ENCODE measurements around the gene FAM210B. TPM values are rescaled to one million over a fixed set of nuclear protein-coding genes. Genes with fewer than 3 reads are reported as not detected.

Gene FAM210B
- total and polyA plus RNA-seq, 2 of the 13 experiments (the other 11 are each of a cell fraction or from before 2014, with no cell fraction given) = 75.9 to 107 TPM

DNA sequence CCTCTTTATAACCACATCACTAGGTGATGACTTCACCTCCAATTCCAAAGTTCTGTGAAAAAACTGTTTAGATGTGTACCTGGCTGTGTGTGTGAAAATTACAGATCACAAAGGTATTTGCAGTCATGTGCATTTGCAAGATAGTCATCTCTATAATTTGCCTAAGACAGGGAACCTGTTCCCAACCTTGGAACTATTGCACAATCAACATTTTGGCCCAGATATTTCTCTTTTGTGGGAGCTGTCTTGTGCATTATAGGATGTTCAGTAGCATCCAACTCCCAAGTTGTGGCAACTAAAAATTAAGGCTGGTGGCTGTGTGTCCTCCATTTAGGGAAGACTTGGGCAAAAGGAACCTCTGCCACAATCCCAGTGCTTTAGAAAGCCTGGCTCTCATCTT is 34.0 kb upstream of the FAM210B start:
- ChIA-PET POLR2A (no interaction called here), CTCF (ENCODE audit: low intra/inter-chr PET ratio, low total read pairs) (no interaction called here)
- BruUV-seq (replicated peaks) = no TSS peak
- H3K27me3 ChIP-seq (ENCODE audit: control insufficient read depth in 1 of 2, insufficient read depth in 2 of 2, low read length in 2 of 2) = peaks cover 0 to 5% of the 10 kb centered on the region in 2 experiments; a peak in 1 of 5 replicates
- no peaks in the 10 kb centered on the region for H3K36me3 ChIP-seq (replicated peaks in 1 of 2; ENCODE audit: control insufficient read depth in 1 of 2, insufficient read depth in 2 of 2, low read length in 2 of 2)
- no peak overlapping the region for H2AFZ ChIP-seq (ENCODE audit: low read length)
- no peaks in the 10 kb centered on the region for H3K9me3 ChIP-seq (ENCODE audit: low read length)
- DNase-seq (ENCODE audit: low spot score) (no peak), ATAC-seq (no peak), FAIRE-seq (no peak)
- H3K4me3 ChIP-seq (replicated peaks in 1 of 3; ENCODE audit: insufficient read depth in 1 of 3, low read depth in 2 of 3, low read length in 3 of 3) = no peak overlapping the region
- intact Hi-C loops (cut with micrococcal nuclease; ENCODE audit: unreplicated experiment) (no loop called here), in situ Hi-C loops (cut with HindIII; ENCODE audit: extremely low pct_ligation_motif_present, low pct_unique_long_range_greater_than_20kb) (no loop called here)
- no peak overlapping the region for H3K9ac ChIP-seq (ENCODE audit: insufficient read depth, low read depth, low read length)
- TF ChIP-seq CEBPB (IDR thresholded peaks at IDR 0.05; ENCODE audit: borderline replicate concordance, low read depth, low read length) (peak; percentile 95), ZNF343 (CRISPR knock-in tag; IDR thresholded peaks at IDR 0.05) (no peak), ZNF746 (CRISPR knock-in tag; IDR thresholded peaks at IDR 0.05) (no peak)
- H3K4me2 ChIP-seq (ENCODE audit: low read depth, low read length) = no peak overlapping the region
- H3K27ac ChIP-seq (ENCODE audit: extremely low read length, insufficient read depth, low read length) = no peak overlapping the region
- H3K79me2 ChIP-seq (ENCODE audit: insufficient read depth, low read length) = no peaks in the 10 kb centered on the region
- no peaks in the 10 kb centered on the region for H4K20me1 ChIP-seq (ENCODE audit: insufficient read depth, low read length)
- no peaks in the 10 kb centered on the region for H3K4me1 ChIP-seq (ENCODE audit: insufficient read depth, low read length)

DNA sequence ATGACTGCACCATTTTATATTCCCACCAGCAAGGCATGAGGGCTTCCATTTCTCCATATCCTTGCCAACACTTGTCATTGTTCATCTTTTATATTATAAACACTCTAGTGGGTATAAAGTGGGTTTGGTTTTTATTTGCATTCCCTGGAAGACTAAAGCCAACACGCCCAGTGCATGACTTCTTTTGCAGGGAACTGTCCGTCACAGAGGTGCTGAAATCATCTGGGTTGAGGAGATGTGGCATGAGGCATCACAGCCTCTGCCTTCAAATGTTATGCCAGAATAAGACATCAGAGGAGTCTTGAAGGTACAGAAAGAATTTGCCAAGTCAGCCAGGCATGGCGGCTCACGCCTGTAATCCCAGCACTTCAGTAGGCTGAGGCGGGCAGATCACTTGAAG is 29.9 kb upstream of the FAM210B start:
- Histone ChIP-seq H3K36me3 (replicated peaks in 1 of 2; ENCODE audit: control insufficient read depth in 1 of 2, insufficient read depth in 2 of 2, low read length in 2 of 2) (no peaks in the 10 kb centered on the region), H3K4me3 (replicated peaks in 1 of 3; ENCODE audit: insufficient read depth in 1 of 3, low read depth in 2 of 3, low read length in 3 of 3) (no peak overlapping the region), H3K4me2 (ENCODE audit: low read depth, low read length) (no peak overlapping the region), H2AFZ (ENCODE audit: low read length) (no peak overlapping the region), H3K9ac (ENCODE audit: insufficient read depth, low read depth, low read length) (no peak overlapping the region), H4K20me1 (ENCODE audit: insufficient read depth, low read length) (no peaks in the 10 kb centered on the region), H3K9me3 (ENCODE audit: low read length) (no peaks in the 10 kb centered on the region), H3K79me2 (ENCODE audit: insufficient read depth, low read length) (no peaks in the 10 kb centered on the region), H3K27ac (ENCODE audit: extremely low read length, insufficient read depth, low read length) (no peak overlapping the region), H3K27me3 (ENCODE audit: control insufficient read depth in 1 of 2, insufficient read depth in 2 of 2, low read length in 2 of 2) (peaks cover 0 to 5% of the 10 kb centered on the region in 2 experiments; a peak in 1 of 5 replicates), H3K4me1 (ENCODE audit: insufficient read depth, low read length) (no peaks in the 10 kb centered on the region)
- ChIA-PET CTCF (ENCODE audit: low intra/inter-chr PET ratio, low total read pairs) (no interaction called here), POLR2A (no interaction called here)
- in situ Hi-C loops (cut with HindIII; ENCODE audit: extremely low pct_ligation_motif_present, low pct_unique_long_range_greater_than_20kb) = no loop called here
- no peak for FAIRE-seq
- WGBS (ENCODE audit: low lambda C conversion rate) = 26% methylated on average over 5 of the region's 5 CpGs
- DNase-seq (ENCODE audit: low spot score) = peak; percentile 25
- BruUV-seq (replicated peaks) = no TSS peak
- intact Hi-C loops (cut with micrococcal nuclease; ENCODE audit: unreplicated experiment) = no loop called here
- no peak for ATAC-seq
- TF ChIP-seq ZNF777 (CRISPR knock-in tag; IDR thresholded peaks at IDR 0.05) = 0 out of 2 replicates have a peak, but pooled peaks have one; percentile 26
- TF ChIP-seq STAT5B (CRISPR knock-in tag; IDR thresholded peaks at IDR 0.05) = peak; percentile 52; the same call in 1 of the 2 replicates
- TF ChIP-seq, protein P1, sequence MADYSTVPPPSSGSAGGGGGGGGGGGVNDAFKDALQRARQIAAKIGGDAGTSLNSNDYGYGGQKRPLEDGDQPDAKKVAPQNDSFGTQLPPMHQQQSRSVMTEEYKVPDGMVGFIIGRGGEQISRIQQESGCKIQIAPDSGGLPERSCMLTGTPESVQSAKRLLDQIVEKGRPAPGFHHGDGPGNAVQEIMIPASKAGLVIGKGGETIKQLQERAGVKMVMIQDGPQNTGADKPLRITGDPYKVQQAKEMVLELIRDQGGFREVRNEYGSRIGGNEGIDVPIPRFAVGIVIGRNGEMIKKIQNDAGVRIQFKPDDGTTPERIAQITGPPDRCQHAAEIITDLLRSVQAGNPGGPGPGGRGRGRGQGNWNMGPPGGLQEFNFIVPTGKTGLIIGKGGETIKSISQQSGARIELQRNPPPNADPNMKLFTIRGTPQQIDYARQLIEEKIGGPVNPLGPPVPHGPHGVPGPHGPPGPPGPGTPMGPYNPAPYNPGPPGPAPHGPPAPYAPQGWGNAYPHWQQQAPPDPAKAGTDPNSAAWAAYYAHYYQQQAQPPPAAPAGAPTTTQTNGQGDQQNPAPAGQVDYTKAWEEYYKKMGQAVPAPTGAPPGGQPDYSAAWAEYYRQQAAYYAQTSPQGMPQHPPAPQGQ (CRISPR knock-in tag; IDR thresholded peaks at IDR 0.05; ENCODE audit: borderline replicate concordance) = no peak
- peak; percentile 75; the same call in 1 of the 2 replicates for TF ChIP-seq ZSCAN9 (CRISPR knock-in tag; IDR thresholded peaks at IDR 0.05; ENCODE audit: borderline replicate concordance)
- TF ChIP-seq ZNF432 (CRISPR knock-in tag; IDR thresholded peaks at IDR 0.05; ENCODE audit: borderline replicate concordance) = no peak
- 0 out of 2 replicates have a peak, but pooled peaks have one; percentile 27 for TF ChIP-seq ELF3 (CRISPR knock-in tag; IDR thresholded peaks at IDR 0.05)
- TF ChIP-seq MIXL1 (CRISPR knock-in tag; IDR thresholded peaks at IDR 0.05) = 0 out of 2 replicates have a peak, but pooled peaks have one; percentile 45
- 0 out of 2 replicates have a peak, but pooled peaks have one; percentile 29 for TF ChIP-seq ERF (CRISPR knock-in tag; IDR thresholded peaks at IDR 0.05)
- TF ChIP-seq SAP130 (CRISPR knock-in tag; IDR thresholded peaks at IDR 0.05; ENCODE audit: low read depth) = peak; percentile 53
- 0 out of 2 replicates have a peak, but pooled peaks have one; percentile 51 for TF ChIP-seq ZNF644 (CRISPR knock-in tag; IDR thresholded peaks at IDR 0.05; ENCODE audit: low read depth)
- TF ChIP-seq, protein P2, sequence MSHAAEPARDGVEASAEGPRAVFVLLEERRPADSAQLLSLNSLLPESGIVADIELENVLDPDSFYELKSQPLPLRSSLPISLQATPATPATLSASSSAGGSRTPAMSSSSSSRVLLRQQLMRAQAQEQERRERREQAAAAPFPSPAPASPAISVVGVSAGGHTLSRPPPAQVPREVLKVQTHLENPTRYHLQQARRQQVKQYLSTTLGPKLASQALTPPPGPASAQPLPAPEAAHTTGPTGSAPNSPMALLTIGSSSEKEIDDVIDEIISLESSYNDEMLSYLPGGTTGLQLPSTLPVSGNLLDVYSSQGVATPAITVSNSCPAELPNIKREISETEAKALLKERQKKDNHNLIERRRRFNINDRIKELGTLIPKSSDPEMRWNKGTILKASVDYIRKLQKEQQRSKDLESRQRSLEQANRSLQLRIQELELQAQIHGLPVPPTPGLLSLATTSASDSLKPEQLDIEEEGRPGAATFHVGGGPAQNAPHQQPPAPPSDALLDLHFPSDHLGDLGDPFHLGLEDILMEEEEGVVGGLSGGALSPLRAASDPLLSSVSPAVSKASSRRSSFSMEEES (CRISPR knock-in tag; IDR thresholded peaks at IDR 0.05) = peak; percentile 37; the same call in 1 of the 2 replicates
- TF ChIP-seq RXRB (CRISPR knock-in tag; IDR thresholded peaks at IDR 0.05; ENCODE audit: borderline replicate concordance) = peak; percentile 37; the same call in 1 of the 2 replicates
- TF ChIP-seq CBX2 (IDR thresholded peaks at IDR 0.05; ENCODE audit: low read depth, low read length) = no peak
- TF ChIP-seq CBX2 (CRISPR knock-in tag; IDR thresholded peaks at IDR 0.05; ENCODE audit: low read depth) = no peak
- peak; percentile 96; the same call in 1 of the 2 replicates for TF ChIP-seq WIZ (CRISPR knock-in tag; IDR thresholded peaks at IDR 0.05)
- no peak for TF ChIP-seq ESRRA (CRISPR knock-in tag; IDR thresholded peaks at IDR 0.05; ENCODE audit: low read depth)
